ENCODE measurements around the gene C1orf116.

DNA sequence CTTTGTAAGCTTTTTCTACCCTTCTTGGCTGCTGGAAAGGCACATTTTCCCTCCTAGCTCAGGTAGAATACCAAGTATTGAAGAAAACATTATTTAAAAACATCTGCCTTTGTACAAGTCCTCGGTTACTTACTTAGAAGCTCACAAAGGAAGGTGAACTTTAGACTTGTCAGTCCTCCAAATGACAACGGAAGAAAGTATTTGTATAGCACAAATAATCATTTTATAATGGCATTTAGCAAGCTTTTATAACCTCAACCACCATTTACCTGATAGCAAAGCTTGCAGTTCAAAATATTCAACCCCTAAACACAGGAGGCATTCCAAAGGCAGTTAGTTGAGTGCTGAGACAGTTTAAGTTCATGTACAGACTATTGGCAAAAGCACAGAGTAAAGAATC, 59.8 kb downstream of the C1orf116 start:
- TF ChIP-seq, protein P1, sequence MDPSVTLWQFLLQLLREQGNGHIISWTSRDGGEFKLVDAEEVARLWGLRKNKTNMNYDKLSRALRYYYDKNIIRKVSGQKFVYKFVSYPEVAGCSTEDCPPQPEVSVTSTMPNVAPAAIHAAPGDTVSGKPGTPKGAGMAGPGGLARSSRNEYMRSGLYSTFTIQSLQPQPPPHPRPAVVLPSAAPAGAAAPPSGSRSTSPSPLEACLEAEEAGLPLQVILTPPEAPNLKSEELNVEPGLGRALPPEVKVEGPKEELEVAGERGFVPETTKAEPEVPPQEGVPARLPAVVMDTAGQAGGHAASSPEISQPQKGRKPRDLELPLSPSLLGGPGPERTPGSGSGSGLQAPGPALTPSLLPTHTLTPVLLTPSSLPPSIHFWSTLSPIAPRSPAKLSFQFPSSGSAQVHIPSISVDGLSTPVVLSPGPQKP (IDR thresholded peaks at IDR 0.05; ENCODE audit: low read depth, low read length), result no peak
- TF ChIP-seq, protein P2, sequence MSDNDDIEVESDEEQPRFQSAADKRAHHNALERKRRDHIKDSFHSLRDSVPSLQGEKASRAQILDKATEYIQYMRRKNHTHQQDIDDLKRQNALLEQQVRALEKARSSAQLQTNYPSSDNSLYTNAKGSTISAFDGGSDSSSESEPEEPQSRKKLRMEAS (IDR thresholded peaks at IDR 0.05), result no peak
- TF ChIP-seq POLR2A (IDR thresholded peaks at IDR 0.05; ENCODE audit: low read length), result no peak
- no peak for TF ChIP-seq BHLHE40 (IDR thresholded peaks at IDR 0.05; ENCODE audit: low read depth, low read length)
- TF ChIP-seq CTCF (IDR thresholded peaks at IDR 0.05), result no peak
- TF ChIP-seq KDM5A (IDR thresholded peaks at IDR 0.05), result no peak
- TF ChIP-seq RCOR1 (IDR thresholded peaks at IDR 0.05; ENCODE audit: low read depth, low read length), result no peak
- no peak for TF ChIP-seq SMC3 (IDR thresholded peaks at IDR 0.05)
- no peak for TF ChIP-seq NR3C1 (IDR thresholded peaks at IDR 0.05)

Measured in A549 (cell line).